H54 (cell line): ENCODE measurements around the gene AGAP1.

Experiments
- DNase-seq: peaks from one replicate; pipeline ENCODE4 v3.0.0; 2011; ENCODE audit warnings: low spot score, mixed read lengths; ENCODE audit not compliant: insufficient read length
- FAIRE-seq: peaks from 3 replicates; lab custom pipeline; 2011; peaks lifted over from hg19 to GRCh38; lab: Jason Lieb, UNC
- POLR2A ChIP-seq: IDR thresholded peaks from 2 replicates; pipeline ENCODE4 v1.6.1; 2011; ENCODE audit warnings: low read depth, mild to moderate bottlenecking, low read length

AGAP1 gene

DNA sequence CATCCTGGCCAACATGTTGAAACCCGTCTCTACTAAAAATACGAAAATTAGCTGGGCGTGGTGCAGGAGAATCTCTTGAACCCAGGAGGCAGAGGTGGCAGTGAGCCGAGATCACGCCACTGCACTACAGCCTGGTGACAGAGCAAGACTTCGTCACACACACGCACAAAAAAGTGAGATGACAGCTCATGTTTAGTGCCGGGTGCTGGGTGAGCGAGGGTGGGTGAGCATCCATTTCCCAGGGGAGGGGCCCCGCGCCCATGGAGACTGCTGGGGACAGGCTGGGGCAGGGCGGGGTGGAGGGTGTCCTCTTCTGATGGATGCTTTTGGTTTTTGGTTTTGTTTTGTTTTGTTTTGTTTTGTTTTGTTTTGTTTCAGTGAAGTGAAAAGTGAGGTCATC is 467.9 kb downstream of the AGAP1 start:
- DNase-seq (no peak), FAIRE-seq (no peak)
- no peak for TF ChIP-seq POLR2A

DNA sequence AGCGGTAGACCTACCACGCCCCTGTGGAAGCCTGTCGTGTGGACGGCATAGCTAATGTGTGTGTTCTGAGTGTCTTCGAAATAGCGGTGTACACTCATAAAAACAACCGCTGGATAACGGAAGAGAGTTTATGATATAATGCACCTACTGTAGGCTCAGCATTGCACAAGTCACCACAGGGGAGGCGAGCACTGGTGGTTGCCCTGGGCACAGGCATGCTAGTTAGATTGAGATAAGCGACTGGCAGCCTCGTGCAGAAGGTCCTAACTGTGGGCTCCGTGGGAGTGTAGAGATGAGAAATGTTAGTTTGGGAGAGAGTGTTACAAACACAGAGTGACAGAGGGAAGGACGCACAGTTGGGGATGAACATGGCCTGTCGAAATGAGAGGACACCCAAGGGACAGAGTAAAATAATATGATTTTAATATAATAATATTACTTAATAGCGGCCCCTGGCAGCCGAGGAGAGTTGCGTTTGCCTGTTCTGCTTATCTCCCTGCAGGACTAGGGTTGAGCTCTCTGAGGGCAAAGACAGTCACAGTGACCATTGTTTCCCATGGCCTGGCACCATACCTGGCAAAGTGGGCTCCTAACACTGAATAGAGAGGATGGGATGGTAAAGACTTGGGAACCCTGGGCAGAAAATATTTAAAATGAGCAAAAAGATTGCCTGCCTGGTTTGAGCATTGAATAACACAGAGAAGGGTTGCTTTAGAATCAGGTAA is 470.2 kb downstream of the AGAP1 start:
- DNase-seq, result no peak
- no peak for FAIRE-seq
- no peak for TF ChIP-seq POLR2A

GRCh38 chr2:235964787-235965390 is 471.0 kb downstream of the AGAP1 start:
- DNase-seq (no peak), FAIRE-seq (no peak)
- no peak for TF ChIP-seq POLR2A

- TF ChIP-seq POLR2A, result no peak
- DNase-seq (no peak), FAIRE-seq (no peak)
Measured at GRCh38 chr2:235966396-235966795, 472.6 kb downstream of the AGAP1 start.

DNA sequence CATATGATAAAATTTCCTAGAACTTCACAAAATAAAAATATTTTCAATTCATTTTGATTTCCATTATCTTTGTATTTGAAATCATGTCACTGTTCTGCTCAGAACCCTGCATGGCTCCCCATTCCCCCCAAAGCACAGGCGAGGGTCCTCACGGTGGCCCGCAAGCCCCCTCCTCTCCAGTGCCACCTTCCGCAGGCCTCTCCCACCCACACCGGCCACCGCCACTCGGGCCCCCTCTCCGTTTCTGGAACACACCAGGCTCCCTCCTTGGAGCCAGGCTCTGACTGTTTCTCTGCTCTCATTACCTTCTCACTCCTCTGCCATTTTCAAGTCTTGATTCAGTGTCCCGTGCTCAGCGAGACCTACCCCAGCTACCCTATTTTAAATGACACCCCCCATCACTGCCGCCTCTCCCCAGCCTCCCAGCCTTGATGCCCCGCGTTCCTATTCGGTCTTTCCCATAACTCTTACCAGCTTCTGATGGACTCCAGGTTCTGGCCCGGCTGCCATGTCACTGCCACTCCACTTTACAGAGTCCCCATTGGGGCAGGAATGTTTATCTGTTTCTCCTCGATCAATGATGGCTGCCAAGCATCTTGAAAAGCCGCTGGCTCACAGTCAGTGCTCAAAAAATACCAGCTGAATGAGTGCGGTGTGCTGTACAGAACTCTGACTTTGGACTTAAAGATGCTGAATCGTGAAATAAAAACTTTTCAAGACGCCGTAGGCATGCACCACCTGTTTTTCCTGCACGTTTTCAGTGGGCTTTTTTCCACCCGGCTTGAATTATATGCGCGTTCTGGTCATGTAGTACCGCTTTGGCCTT is 473.3 kb downstream of the AGAP1 start:
- DNase-seq, result no peak
- no peak for TF ChIP-seq POLR2A
- no peak for FAIRE-seq

DNA sequence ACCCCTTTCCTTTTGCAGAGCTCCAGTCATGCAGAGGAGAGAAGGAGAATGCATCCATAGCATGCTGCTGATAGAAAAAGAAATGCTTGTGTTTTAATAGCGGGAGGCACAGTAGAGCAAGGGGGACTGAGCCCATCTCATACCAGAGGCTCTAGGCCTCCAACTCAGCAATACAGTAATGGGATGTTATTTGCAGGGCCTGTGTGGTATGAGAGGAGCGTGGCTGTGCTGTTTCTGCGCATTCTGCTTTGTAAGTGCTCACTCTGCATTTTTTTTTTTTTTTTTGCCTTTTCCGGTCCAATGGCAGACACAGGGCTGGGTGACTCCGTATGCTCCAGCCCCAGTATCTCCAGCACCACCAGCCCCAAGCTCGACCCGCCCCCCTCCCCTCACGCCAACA is 474.3 kb downstream of the AGAP1 start:
- DNase-seq, result no peak
- FAIRE-seq, result no peak
- TF ChIP-seq POLR2A, result no peak

GRCh38 chr2:235968616-235969324 is 474.9 kb downstream of the AGAP1 start:
- no peak for FAIRE-seq
- no peak for TF ChIP-seq POLR2A

DNA sequence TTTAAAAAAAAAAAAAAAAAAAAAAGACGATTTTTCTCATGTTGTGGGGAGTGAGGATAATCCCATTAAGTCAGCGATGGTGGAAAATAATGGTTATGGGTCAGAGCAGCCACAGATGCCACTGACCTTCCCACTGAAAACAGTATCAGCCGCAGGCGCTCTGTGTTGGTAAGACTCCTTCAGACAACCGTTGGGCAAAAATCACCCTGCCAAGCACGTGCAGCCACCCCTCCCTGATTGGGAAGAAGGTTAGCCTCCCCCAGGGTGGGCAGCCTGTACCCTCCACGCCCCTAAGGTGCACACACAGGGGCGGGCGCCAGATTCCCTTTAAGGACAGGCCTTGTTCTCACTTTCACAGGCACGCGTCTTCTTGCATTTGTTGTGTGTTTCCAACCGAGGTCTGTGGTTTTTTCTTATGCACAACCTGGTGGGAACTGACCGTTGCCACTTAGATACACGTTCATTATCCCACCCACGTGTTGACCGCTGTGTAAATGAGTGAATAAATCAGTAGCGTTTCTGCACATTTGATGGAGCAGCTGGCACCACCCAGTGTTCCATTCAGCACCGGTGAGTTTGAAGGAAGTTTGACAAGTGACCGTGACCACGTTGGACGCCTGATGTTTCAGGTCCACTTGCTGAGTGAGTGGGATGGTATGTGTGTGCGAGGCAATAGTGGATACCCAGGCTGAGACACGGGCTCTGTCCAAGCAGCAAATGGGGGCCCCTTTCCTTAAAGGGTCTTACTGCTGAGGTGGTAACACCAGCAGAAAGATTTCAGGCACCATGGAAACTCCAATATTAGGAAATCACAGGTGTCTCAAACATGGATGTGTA is 476.6 kb downstream of the AGAP1 start:
- TF ChIP-seq POLR2A, result no peak
- FAIRE-seq (no peak), DNase-seq (no peak)

More at GRCh38 chr2:235968616-235969324, 474.9 kb downstream of the AGAP1 start:
- DNase-seq, result no peak

DNA sequence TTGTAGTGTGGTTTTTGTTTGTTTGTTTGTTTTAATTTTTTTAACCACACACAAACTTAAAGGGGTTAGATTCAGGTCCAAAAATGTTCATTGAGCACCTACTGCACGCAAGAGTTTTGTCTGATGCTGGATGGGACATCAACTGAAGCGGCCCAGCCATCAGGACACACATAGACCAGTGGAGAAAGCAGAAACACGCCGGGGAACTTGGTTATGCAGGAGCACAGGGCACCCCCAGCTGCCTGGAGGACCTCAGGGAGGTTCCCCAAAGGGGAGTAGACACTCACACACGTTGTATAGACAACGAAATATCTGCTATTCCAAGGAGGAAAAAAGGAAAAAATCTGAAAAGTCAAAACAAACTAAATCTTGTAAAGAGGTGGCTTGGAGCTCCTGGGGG is 482.7 kb downstream of the AGAP1 start:
- DNase-seq, result no peak
- no peak for FAIRE-seq
- no peak for TF ChIP-seq POLR2A

GRCh38 chr2:235976956-235977355 is 483.1 kb downstream of the AGAP1 start:
- FAIRE-seq (no peak), DNase-seq (no peak)
- TF ChIP-seq POLR2A, result no peak

DNA sequence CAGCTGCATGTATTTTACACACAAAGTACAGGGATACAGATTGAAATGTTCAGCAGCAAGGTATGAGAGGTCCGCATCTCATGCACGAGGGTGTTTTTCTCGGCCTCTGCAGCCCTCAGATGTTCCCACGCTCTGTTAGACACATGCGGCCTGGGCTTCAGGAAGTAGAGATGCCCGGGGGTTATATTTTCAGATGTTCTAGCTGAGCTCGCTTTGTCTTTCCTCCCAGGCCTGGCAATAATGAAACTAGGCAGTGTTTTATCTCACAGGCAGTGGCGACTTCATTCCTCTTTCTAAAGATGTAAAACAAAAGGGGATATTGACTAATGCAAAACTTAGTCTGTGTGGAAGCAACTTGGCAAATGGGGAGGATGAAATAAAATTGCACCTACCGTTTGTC is 483.6 kb downstream of the AGAP1 start:
- FAIRE-seq, result no peak
- DNase-seq, result no peak
- TF ChIP-seq POLR2A, result no peak

DNA sequence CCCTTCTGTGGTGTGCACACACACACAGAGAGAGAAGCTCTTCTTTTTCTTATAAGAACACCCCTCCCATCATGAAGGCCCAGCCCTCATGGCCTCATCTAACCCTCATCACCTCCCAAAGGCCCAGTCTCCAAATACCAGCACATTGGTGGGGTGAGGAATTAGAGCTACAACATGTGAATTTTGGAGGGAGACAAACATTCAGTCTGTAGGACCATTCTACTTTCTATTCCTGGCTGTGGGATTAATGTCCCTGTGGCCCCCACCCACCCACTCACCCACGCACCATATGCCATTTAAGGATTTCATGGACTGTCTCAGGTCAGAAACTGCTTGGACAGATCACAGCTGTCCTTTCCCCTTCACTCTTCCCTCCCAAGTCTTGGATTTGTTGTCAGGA is 484.2 kb downstream of the AGAP1 start:
- TF ChIP-seq POLR2A, result no peak
- FAIRE-seq (no peak), DNase-seq (no peak)

GRCh38 chr2:235979037-235979436 is 485.2 kb downstream of the AGAP1 start:
- FAIRE-seq (no peak), DNase-seq (no peak)
- TF ChIP-seq POLR2A, result no peak
